NCI-H82 treated with DMSO at 0.1 percent for 48 hours (cell line): ENCODE results near the gene KCNT2.
"Not testable (repeated sequence)": the region's sequence is repeated elsewhere in the genome, so short reads cannot be mapped to it uniquely, and the experiment has no call there.

Source experiments
- DNase-seq: peaks from one replicate; lab custom pipeline; 2025; ENCODE audit not compliant: unreplicated experiment; lab: John Stamatoyannopoulos, UW

Gene KCNT2

GRCh38 chr1:196590959-196591358, 17.3 kb downstream of the KCNT2 start:
- no peak for DNase-seq

DNA sequence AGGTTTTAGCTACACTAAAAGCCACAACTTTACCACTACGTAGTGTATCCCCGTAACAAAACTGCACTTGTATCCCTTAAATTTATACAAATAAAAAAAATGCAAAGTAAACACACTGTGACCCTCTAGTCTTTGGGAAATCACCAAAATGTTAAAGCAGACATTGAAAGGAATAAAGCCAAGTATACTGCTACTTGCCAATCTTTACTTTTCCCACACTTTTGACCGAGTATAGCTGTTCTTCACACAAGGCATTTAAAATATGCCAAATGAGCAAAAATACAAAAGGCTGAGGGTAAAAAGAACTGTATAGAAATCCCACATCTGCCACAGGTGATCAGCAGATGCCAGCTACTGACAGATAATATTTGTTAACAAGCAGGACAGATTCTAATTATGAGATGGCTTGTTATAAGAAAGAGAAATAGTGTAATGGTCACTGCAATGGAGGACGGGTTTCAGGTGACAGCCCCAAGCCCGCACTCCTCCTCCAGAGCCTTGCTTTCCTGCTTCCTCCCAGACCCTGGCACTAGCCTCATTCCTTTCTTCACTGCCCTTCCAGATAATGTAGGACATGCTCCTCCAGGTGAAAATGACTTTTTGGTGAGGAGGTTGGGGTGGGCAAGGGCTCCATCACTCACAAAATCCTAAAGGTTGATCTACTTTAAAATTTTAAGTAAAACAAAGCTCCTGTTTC, 18.1 kb downstream of the KCNT2 start:
- DNase-seq: no peak

DNA sequence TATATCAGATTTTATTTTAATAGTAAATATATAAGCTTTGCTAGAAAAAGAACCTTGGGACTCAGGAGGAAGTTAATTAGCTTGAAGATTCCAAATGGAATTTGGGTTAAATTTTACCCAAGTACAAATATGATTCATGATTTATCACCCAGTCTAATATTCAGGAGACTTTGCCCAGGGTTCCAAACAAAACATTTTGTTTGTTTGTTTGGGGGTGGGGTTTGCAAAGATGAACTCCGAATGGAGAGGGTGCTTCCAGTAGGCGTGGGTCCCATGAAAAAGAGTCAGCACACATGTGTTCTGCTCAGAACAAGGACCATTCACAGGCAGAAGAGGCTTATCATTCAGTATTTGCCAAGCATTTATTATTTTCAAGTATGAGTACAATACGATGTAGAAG, 23.5 kb downstream of the KCNT2 start:
- no peak for DNase-seq

DNA sequence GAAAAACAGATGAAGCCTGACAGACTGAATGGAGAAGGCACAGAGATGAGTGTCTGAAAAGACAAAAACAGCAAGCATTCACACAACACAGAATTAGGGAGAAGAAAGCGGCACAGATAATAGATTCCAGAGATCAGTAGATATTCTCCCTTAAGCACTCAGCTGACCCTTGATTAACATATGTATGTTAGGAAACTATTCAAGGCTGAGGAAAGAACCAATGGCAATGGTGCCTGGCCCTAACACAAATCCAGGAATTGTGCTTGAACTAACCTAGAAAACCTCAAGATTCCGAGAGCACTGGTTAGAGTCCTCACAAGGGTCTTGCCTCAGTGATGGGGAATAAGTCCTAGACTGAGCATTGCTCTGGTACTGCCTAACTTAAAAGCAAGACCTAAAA, 30.9 kb downstream of the KCNT2 start:
- no peak for DNase-seq

- no peak for DNase-seq
Observed at GRCh38 chr1:196573226-196573625, 35.0 kb downstream of the KCNT2 start.

- no peak for DNase-seq
Observed at GRCh38 chr1:196567238-196567637, 41.0 kb downstream of the KCNT2 start.

DNA sequence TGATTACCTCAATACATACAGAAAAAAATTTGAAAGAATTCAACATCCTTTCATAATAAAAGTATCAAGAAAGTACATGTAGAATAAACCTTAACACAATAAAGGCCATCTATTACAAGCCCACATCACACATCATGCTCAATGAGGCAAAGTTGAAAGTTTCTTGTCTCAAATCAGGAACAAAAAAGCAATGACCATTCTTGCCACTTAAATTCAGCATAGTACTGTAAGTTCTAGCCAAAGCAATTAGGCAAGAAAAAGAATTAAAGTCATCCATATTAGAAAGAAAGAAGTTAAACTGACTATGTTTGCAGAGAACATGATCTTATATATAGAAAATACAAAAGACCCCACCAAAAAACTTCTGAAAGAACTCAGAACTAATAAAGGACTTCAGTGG, 44.5 kb downstream of the KCNT2 start:
- no peak for DNase-seq

- DNase-seq: no peak
Observed at GRCh38 chr1:196559314-196559713, 48.9 kb downstream of the KCNT2 start.

- no peak for DNase-seq
Observed at GRCh38 chr1:196558411-196558810, 49.8 kb downstream of the KCNT2 start.

DNA sequence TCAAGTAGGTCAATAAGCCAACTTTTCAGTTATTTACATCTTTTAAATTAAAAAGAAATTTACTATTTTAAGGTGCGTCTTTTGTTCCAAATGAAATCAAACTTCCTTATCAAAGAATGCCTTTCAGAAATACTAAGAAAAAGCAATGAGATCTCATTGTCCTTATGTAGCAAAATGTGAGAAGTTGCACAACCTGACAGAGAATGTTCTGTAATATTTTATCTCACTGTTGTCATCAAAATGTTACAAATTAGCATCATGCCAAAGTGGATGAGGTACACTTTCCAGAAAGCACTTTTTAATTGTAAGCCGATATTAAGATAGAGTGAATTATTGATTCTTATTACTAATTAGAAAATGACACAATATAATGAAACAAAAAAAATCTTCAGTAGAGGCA, 50.4 kb downstream of the KCNT2 start:
- DNase-seq: no peak

DNA sequence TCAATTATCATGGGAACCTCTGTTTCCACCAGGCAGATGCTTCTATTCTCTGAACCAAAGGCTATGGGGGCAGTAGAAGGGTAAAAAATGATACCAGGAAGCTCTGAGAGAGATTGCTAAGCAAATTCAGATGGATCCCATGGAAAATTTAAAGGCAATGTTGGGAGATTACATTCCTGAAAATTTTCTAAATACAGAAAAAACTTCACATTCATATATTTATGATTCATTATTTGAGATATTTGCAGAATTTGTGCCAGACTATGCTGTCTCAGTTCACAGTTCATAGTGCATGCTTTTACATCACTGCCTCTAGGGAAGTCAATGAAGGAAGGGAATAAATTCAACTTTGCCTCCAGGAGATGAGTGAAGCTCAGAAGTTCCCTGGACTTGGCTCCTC, 57.5 kb downstream of the KCNT2 start:
- no peak for DNase-seq

DNA sequence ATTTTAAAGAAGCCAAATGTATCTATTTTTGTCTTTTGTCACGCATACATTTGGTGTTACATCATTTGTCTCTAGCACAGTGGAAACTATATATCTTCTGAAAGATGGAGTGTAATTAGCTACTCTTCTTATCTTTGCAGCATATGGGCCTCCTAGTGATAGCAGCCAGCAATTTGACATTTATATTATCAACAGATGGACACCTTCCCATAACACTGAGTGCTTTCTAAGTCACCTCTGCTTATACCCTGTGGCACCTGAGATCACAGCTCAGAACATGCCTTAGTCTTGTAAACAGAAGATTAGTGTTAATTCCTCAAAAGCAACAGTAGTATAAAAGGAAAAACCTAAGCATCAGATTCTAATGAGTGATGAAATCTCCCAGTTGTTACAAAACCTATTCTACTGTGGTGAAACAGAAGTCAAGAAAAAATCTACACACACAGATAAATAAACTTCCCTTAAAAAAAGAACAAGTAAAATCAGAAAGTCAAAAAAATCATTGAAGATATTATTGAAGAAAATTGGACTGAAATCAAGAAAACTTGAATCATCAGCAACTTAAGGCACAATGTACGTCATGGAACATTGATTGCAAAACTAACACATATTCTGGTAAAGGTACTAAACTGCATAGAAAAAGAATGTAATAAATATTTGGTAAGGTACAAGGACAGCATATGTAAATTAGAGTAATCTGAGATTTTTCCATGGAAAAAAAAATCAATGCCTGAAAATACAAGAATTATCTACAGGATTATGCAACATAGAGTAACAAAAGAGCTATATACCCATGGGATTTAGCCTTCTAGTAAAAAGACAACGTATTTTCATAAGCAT, 61.7 kb downstream of the KCNT2 start:
- peak; percentile 98 for DNase-seq

- DNase-seq: no peak
Observed at GRCh38 chr1:196545222-196545621, 63.0 kb downstream of the KCNT2 start.

- DNase-seq: no peak
Observed at GRCh38 chr1:196544617-196545016, 63.6 kb downstream of the KCNT2 start.

- no peak for DNase-seq
Observed at GRCh38 chr1:196543833-196544232, 64.4 kb downstream of the KCNT2 start.

DNA sequence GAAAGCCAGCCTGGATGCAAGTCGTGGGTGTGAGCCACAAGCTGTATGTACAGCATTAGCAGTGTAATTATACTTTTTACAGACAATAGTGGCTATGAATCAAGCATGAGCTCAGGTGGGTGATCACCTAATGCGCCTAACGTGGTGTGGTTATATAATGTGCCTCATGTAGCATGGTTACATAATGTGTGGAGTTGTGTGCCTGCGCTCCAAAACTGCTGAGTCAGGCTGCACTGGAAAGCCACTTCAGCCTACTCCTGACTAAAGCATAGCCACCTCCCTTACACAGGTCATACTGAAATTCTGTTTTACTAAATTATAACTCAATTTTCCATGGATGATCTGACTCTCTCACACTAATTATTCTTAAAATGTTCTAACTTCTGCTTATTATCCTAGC, 69.8 kb downstream of the KCNT2 start:
- no peak for DNase-seq

DNA sequence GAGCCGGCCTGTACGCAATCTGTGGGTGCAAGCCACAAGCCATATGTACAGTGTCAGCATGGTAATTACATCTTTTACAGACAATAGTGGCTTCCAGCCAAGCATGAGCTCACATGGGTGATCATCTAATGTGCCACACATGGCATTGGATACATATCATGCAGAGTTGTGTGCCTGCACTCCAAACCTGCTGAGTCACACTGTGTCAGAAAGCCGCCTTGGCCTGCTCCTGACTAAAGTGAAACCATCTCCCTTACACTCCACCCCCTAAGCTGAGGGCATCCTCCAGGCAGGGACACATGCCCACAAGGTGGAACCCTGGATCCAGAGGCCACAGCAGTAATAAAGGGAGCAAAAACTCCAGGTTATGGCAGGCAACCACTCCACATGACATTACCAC, 72.5 kb downstream of the KCNT2 start:
- DNase-seq: no peak

DNA sequence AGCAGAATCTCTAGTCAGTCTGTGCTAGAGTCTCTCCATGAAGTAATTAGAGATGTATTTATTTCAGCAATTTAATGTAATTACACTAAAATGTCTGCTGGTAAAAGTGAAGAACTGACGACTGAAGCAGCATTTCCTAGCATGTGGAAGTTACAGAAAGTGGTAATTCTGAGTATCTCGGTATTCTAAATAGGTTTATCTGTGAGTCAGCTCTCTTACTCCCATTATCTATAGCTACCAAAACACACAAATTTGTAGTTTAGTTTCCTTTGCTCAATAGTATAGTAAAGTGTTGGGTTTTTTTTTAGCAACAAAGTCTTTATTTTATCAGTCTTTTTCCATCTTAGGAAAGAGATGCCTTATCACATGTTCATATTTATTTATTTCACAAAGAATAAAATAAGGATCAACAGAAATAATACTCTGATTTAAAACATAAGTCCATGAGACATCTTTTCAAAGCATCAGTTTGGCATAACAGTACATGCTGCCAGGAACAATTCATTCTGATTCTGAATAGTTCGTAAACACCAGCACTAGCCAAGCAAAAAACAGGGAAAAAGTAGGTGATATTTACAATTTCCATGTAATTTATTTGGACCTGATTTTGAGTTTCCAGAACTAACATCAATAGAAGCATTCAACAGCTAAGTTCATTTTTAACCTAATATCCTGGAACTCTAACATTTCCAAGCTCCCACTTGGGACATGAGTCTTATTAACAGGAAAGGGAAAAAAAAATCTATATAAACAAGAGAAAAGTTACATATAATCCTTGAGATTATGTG, 76.3 kb downstream of the KCNT2 start:
- no peak for DNase-seq

DNA sequence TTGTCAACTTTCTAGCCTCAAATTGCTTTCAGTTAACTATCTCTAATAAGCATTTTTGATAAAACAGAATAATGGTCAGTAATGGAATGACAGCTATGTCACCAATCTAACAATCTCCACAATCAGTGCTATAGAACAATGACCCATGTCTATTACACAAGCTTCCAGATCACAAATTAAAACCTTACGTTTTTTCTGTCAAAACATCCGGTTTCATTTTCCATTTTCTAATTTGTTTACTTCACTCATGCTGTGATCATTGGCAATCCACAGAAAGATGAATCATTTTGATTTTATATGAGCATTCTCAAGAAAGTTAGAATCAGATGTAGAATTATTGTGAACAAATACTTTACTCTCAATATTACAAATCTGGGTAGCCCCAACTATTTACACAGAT, 80.3 kb downstream of the KCNT2 start:
- DNase-seq: no peak

DNA sequence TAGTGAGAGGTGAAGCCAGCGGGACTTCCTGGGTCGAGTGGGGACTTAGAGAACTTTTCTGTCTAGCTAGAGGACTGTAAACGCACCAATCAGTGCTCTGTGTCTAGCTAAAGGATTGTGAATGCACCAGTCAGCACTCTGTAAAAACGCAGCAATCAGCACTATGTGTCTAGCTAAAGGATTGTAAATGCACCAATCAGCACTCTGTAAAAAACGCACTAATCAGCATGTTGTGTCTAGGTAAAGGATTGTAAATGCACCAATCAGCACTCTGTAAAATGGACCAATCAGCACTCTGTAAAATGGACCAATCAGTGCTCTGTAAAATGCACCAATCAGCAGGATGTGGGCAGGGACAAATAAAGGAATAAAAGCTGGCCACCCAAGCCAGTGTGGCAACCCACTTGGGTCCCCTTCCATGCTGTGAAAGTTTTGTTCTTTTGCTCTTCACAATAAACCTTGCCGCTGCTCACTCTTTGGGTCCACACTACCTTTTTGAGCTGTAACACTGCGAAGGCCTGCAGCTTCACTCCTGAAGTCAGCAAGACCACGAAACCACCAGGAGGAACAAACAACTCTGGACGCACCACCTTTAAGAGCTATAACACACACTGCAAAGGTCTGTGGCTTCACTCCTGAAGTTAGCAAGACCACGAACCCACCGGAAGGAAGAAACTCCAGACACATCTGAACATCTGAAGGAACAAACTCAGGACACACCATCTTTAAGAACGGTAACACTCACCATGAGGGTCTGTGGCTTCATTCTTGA, 85.5 kb downstream of the KCNT2 start:
- DNase-seq: not testable (repeated sequence)

DNA sequence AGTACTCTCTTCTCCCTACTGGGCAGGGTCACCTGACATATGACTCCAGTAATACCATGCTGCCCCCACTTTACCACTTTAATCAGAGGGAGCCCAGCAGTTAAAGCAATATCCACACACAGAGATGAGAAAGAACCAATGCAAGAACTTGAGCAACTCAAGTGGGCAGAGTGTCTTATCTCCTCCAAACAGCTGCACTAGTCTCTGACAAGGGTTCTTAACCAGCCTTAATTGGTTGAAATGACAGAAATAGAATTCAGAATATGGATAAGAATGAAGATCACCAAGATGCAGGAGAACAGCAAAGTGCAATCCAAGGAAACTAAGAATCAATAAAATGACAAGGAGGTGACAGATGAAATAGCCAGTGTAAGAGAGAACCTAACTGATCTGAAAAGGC, 91.0 kb downstream of the KCNT2 start:
- DNase-seq: no peak
